NCI-H2171 (cell line): ENCODE measurements around the gene OR2T6.
"Not testable (repeated sequence)": the region's sequence is repeated elsewhere in the genome, so short reads cannot be mapped to it uniquely, and the experiment has no call there.

Experiments
- DNase-seq: peaks from one replicate; lab custom pipeline; 2025; lab: John Stamatoyannopoulos, UW

The OR2T6 gene

GRCh38 chr1:248433811-248434415 lies 58.4 kb downstream of the OR2T6 start:
- not testable (repeated sequence) for DNase-seq

- DNase-seq, result not testable (repeated sequence)
These were observed 59.4 kb downstream of the OR2T6 start for GRCh38 chr1:248434913-248435312.

GRCh38 chr1:248436303-248436702 lies 60.8 kb downstream of the OR2T6 start:
- DNase-seq, result not testable (repeated sequence)

- not testable (repeated sequence) for DNase-seq
These were observed 63.1 kb downstream of the OR2T6 start for GRCh38 chr1:248438668-248439067.

GRCh38 chr1:248439283-248439682 lies 63.7 kb downstream of the OR2T6 start:
- DNase-seq, result not testable (repeated sequence)
